ENCODE data around the gene FAM222B.

The FAM222B gene

GRCh38 chr17:28765038-28765437 is 77.6 kb downstream of the FAM222B start:
- DNase-seq: no peak

- DNase-seq: peak; percentile 21
Measured at GRCh38 chr17:28763804-28764266, 78.8 kb downstream of the FAM222B start.

DNA sequence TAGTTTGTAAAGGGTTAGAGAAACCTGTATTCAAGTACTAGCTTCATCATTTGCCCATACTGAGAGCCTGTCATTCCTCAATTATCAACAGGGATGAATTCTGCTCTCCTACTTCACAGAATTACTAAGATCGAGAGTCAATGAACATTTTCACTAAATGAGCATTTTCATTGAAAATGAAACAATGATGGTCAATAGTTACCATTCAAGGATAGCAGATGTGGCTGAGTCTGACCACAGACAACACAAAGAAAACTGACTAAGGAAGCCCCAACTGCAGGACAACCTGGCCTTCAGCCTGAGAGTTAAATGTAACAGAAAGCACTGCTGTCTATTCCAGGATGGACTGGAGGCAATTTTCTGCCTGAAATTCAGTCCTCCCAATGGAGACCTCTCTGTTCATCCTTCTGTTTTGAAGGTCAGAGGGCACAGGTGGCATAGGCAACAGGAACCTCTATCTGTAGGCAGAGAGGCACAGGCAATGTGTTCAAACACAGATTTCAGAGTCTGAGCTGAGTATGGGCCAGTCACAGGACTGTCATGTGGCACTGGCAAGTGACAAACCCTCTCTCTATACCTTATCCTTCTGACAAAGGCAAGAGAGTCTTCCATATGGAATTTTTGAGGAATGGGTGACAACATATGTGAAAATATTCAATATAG is 79.3 kb downstream of the FAM222B start:
- no peak for DNase-seq

DNA sequence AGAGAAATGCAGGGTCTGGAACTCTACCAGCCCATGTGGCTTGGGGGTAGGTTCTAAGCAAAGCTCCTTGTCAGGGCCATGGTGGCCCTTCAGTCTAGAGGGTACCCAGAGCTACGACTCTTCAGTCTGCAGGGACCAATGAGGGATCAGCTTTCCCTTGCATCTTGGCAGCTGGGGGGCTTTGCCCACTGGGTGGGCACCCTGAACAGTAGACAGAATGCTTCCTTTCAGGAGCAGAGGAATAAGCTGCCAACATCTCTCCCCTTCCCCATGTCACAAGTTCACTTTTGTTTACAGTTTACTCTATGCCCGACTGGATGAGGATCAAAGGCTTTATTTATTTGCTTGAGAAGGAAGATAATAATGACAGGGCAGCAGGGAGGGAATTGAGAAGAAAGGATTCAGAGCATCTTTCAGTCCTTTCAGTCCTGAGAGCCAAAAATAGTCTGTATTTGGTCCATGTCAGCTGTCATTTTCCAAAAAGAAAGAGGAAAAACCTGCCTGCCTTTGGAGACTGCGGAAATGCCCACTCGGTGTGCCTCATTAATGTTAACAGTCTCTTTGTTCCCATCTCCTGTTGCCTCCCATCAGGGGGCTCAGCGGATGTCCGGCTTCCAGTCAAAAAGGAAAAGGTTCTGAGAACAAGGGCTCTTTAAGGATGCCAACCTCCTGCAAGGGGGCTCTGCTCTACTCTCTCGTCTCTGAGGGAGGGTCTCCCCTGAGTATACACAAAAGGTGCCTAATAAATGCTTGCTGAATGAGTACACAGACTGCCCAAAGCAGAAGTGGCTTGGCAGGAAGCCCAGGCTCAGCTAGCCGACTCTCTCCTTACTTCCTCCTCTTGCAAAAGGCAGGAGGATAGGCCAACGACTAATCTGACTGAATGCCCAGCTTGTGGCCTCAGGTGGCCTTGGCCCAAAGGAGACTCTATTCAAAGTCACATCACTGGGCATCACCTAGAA is 81.7 kb downstream of the FAM222B start:
- no peak for DNase-seq

DNA sequence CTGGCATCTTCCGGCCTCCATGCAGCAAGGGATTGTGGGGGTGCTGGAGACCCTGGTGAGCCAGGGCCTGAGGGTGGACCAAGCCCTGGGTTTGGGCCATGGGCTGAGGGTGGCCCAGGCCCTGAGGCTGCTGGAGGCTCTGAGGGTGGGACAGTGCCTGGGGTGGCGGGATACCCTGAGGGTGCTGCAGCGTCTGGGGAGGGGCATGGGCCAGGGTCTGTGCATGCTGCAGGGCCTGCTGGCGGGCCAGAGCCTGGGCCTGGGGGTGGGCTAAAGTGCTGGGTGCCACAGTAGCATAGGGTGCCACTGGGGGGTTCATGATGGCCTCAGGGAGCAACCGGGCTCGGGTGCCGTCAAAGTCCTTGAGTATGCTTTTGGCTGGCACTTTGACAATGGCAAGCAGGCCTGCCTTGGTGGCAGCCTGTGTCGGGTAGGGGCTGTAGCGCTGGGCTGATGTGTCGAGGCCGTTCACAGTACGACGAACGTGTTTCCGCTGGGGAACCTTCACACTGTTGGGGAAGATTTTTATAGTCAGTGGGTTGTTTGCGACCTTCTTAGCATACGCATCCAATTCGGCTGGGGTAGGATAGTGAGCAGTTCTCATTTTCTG is 83.2 kb downstream of the FAM222B start:
- no peak for DNase-seq

DNA sequence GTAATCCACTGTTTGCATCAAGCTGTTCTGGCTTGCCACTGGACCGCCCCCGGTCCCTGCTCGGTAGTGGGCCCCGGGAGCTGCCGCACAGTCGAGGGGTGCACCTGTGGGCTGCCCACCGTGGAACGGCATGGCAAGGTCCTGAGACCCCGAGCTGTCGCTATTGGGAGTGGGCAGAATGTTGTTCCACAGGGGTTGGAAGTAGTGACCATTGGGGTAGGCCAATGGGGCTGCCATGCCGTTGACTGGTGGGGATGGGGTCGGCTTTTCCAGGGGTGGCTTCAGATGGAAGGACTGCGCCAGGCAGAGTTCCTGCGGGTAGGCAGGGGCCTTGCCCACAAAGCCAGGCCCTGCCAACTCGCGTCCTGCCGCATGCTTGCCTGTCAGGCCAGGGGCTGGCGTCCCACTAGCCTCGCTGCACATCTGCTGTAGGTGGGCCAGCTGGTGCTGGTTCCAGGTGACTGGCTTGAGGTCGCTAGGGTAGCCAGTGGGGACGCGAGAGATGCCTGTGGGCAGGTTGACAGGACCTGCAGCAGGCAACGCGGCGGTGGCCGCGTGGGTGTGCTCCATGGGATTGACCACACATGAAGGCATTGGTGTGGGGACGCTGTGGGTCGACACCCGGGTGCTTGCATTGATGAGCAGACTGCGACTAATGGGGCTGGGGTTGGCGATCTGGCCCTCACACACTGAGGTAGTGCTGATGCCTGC is 84.0 kb downstream of the FAM222B start:
- no peak for DNase-seq

DNA sequence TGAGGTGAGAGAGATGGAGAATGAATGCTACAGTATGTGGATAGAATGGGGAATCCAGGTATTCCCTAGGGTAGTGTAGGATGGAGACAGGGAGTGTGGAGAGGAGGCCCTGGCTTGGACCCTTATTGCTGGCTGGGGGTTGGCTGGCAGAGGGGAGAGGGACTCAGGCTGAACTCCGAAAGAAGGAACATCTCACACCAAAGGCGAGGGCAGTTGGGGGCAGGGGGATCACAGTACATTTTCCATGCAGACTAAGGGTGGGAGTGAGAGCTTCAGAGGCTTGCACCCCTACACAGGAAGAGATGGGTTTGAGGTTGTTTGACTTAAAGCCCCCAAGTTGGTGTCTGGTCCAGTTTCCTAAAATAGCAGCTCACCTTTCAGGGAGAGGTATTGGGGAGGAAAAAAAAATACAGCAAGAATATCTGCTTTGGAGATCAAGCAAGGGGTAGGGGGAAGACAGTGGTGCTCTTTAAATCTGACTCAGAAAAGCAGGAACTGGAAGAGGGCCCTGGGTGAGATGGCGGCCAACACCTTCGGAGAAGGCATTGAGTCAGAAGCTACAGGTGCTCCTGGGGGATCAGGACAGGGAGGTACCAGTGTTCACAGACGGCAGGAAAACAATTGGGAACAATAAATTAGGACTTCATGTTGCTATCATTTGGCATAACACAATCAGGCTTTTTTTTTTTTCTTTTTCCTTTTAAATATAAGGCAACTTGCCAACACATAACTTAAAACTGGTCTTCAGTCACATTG is 86.4 kb downstream of the FAM222B start:
- DNase-seq: no peak

DNA sequence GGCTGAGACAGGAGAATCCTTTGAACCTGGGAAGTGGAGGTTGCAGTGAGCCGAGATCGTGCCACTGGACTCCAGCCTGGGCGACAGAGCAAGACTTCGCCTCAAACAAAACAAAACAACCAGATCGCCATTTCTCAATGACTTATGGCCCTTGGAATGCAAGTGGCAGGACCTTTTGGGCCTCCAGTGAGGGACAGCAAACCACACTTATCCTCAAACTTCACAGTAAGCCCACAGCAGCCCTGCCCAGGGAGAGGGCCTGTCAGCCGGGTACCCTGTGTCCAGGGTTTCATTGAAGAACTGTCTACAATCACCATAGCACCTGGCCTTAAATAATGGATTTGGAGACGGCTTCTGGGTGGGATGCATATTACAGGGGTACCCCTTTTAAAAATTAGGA is 87.1 kb downstream of the FAM222B start:
- DNase-seq: no peak

- DNase-seq: no peak
Measured at GRCh38 chr17:28751600-28752366, 90.8 kb downstream of the FAM222B start.

DNA sequence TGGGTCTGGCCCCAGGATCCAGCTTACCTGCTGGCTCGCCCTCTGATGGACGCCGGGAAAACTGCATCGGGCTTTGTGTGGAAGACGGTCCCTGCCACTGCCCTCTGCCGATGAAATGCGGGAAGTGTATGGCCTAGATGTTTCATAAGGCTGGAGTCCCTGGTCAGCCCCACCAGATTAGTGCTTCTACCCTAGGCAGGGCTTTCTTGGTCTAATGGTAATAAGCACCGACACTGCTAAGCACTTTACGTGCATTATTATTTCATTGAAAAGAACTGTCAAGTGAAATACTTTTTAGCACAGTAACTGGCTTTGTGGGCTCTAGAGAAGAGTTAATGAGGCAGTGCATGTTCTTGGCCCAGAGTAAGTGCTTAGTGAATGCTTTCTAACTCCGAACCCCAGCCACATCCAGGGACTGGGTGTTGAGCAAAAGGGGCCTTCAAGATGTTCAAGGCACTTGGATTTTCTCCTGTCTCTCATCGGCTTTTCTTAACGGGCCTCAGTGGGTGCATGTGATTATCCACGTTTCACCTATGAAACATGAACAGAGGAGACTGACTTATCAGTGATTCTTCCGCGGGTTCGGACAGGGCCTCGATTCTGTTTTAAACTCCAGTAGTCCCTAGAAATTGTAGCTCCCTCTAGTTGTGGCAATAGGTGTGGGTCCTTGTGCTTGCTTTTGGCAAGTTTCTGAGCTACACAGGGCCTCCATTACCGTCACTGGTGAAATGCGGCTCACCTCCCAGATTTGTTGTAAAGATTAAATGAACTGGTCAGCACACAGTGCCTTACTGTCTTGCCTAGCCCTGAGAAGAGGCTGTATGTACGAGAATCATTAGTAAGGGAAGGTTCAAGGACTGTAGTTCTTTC is 92.2 kb downstream of the FAM222B start:
- peak; percentile 87 for DNase-seq

GRCh38 chr17:28749516-28750177 is 92.9 kb downstream of the FAM222B start:
- DNase-seq: no peak

- no peak for DNase-seq
Measured at GRCh38 chr17:28748852-28749515, 93.6 kb downstream of the FAM222B start.

- no peak for DNase-seq
Measured at GRCh38 chr17:28747801-28748750, 94.5 kb downstream of the FAM222B start.

DNA sequence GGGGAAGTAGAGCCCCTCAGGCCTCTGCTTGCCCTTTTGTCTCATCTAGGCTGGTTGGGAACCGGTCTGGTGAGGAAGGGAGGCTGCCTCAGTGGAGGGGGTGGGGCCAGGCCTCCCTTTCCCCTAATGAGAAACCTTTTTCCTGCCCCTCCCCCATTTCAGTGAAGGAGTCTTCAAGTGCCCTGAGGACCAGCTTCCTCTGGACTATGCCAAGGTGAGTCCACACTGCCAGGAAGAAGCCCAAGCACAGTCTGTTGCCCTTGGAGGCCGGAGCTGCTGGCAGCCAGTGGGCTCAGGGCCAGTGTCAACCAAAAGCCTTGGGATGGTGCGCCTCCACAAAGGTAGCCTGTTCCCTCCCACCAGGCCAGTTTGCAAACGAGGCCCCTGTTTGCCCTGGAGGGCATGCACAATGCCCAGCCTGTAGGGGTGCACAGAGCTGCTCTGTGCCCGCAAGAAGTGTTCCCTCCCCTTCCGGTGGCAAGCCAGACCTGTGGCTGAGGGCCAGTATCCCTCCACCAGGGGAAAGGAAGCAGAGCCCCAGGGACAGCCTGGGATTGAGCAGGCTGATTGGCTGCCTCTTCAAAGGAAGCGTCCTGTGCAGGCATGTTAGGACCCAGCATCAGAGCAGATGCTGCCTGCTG is 95.4 kb downstream of the FAM222B start:
- DNase-seq: no peak

DNA sequence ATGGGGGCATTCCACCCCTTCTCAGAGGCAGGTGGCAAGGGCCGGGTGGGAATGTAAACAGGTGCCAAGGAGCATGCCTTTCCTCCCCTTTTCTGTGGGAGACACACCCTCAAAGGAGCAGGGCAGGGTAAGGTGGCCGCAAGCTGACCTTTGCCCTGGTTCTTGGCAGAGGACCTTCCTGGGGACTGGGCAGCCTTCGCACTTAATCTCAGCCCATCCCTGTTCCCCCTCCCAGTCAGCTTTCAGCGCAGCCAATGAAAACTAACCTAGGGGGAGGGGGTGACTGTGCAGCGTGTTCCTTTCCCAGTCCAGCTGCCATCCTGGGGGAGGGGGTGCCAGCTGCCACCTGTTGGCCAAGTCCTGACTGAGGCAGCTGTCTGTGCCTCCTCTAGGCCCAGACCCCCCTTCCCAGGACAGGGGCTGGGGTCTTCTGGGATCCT is 96.0 kb downstream of the FAM222B start:
- DNase-seq: no peak

- no peak for DNase-seq
Measured at GRCh38 chr17:28745786-28746411, 96.7 kb downstream of the FAM222B start.
